Lower leg skin (tissue), 4 donors: ENCODE results near the gene PPP2R5C. TPM values are rescaled to one million over a fixed set of nuclear protein-coding genes. Genes with fewer than 3 reads are reported as not detected.

ENCODE experiments used
- DNase-seq, 2 donors: peaks; one replicate each; pipeline ENCODE4 v3.0.0-alpha.2; 2019; ENCODE audit warnings: low spot score in 2 of 2
- H3K4me3 ChIP-seq: fragments of 200-600 bp; sonication (generic); 2 replicates; pipeline ENCODE4 v1.5.1; 2017; ENCODE audit warnings: mild to moderate bottlenecking, low read depth; ENCODE audit not compliant: poor library complexity, severe bottlenecking
- CTCF ChIP-seq, 3 donors: fragments of 450-650 bp; IDR thresholded peaks; one replicate each; pipeline ENCODE4 v1.5.1; 2016; ENCODE audit warnings: antibody characterized with exemption in 3 of 3, mild to moderate bottlenecking in 3 of 3, moderate library complexity in 2 of 3
- POLR2A ChIP-seq, 2 donors: fragments of 450-650 bp; IDR thresholded peaks; one replicate each; pipeline ENCODE4 v1.6.1; 2016 to 2017; ENCODE audit warnings: antibody characterized with exemption in 2 of 2, mild to moderate bottlenecking in 1 of 2, moderate library complexity in 1 of 2
- WGBS, 2 donors: methylation state at CpG; one replicate each; pipeline ENCODE4 v1.1.5; 2018; 5-methylcytosine and 5-hydroxymethylcytosine counted together
- intact Hi-C: fragments of 100-400 bp; cut with DNase I; formaldehyde crosslinking; loops from one replicate; pipeline ENCODE4 v1.15.0; 2023; ENCODE audit warnings: low total_unique reads
- total RNA-seq, 4 donors: library from RNA; depleted of rRNA; stranded (reverse); fragments of >200 nt; gene quantifications; one replicate each; pipeline ENCODE4 v1.1.0, GENCODE V29; 2016

The PPP2R5C gene
- total RNA-seq, 4 donors from 2014 or later, result 74.6 to 89.9 (median 80.3) TPM

- no peak overlapping the region for H3K4me3 ChIP-seq
- TF ChIP-seq POLR2A (IDR thresholded peaks at IDR 0.05) (no peak), CTCF (IDR thresholded peaks at IDR 0.05) (no peak)
- no peak for DNase-seq
- intact Hi-C loops, result no loop called here
- whole genome bisulfite sequencing, 2 donors, result 81 to 84% methylated on average over 3 of the region's 3 CpGs
These were observed 65.8 kb downstream of the PPP2R5C start for GRCh38 chr14:101827286-101827685.

- DNase-seq, result no peak
- H3K4me3 ChIP-seq, result no peak overlapping the region
- 44 to 62% methylated on average over 2 of the region's 2 CpGs for WGBS, 2 donors
- intact Hi-C loops, result no loop called here
- TF ChIP-seq CTCF (IDR thresholded peaks at IDR 0.05), result no peak
- no peak for TF ChIP-seq POLR2A (IDR thresholded peaks at IDR 0.05)
These were observed 66.5 kb downstream of the PPP2R5C start for GRCh38 chr14:101828046-101828445.

- intact Hi-C loops, result no loop called here
- no peak for TF ChIP-seq CTCF (IDR thresholded peaks at IDR 0.05)
- TF ChIP-seq POLR2A (IDR thresholded peaks at IDR 0.05), result no peak
- no peak overlapping the region for H3K4me3 ChIP-seq
- DNase-seq, result no peak
- WGBS, 2 donors, result 71 to 86% methylated on average over 4 of the region's 4 CpGs
These were observed 68.8 kb downstream of the PPP2R5C start for GRCh38 chr14:101830271-101830670.

GRCh38 chr14:101833045-101833444 lies 71.5 kb downstream of the PPP2R5C start:
- H3K4me3 ChIP-seq, result no peak overlapping the region
- WGBS, 2 donors, result 90 to 92% methylated on average over 11 of the region's 11 CpGs
- intact Hi-C loops, result no loop called here
- TF ChIP-seq CTCF (IDR thresholded peaks at IDR 0.05), result no peak
- TF ChIP-seq POLR2A (IDR thresholded peaks at IDR 0.05), result no peak
- no peak for DNase-seq

GRCh38 chr14:101834397-101834796 lies 72.9 kb downstream of the PPP2R5C start:
- no peak for TF ChIP-seq POLR2A (IDR thresholded peaks at IDR 0.05)
- no peak for TF ChIP-seq CTCF (IDR thresholded peaks at IDR 0.05)
- 79 to 90% methylated on average over 4 of the region's 4 CpGs for WGBS, 2 donors
- no peak for DNase-seq
- no peak overlapping the region for H3K4me3 ChIP-seq
- intact Hi-C loops, result no loop called here

GRCh38 chr14:101834800-101835547 lies 73.5 kb downstream of the PPP2R5C start:
- H3K4me3 ChIP-seq, result no peak overlapping the region
- DNase-seq, result no peak
- intact Hi-C loops, result no loop called here
- no peak for TF ChIP-seq CTCF (IDR thresholded peaks at IDR 0.05)
- no peak for TF ChIP-seq POLR2A (IDR thresholded peaks at IDR 0.05)
- WGBS, 2 donors, result 58 to 66% methylated on average over 6 of the region's 6 CpGs
